Trophoblast cell (in vitro differentiated cells and primary cell): ENCODE measurements around the gene TRMT2A.

ENCODE experiments used
- DNase-seq, 2 donors: peaks; one replicate each; pipeline ENCODE4 v3.0.0-alpha.2; 2016
- H2AFZ ChIP-seq: 2 replicates; pipeline ENCODE4 v1.6.1; 2013; ENCODE audit warnings: low read length, moderate library complexity, mild to moderate bottlenecking; ENCODE audit not compliant: insufficient read depth, poor library complexity
- H2AK5ac ChIP-seq: 2 replicates; pipeline ENCODE4 v1.6.1; 2013; ENCODE audit warnings: mild to moderate bottlenecking, low read length
- H2BK120ac ChIP-seq: 2 replicates; pipeline ENCODE4 v1.6.1; 2013; ENCODE audit warnings: low read length, mild to moderate bottlenecking, moderate library complexity; ENCODE audit not compliant: insufficient read depth, poor library complexity
- H2BK12ac ChIP-seq: 2 replicates; pipeline ENCODE4 v1.6.1; 2013; ENCODE audit warnings: mild to moderate bottlenecking, low read length, moderate library complexity
- H2BK5ac ChIP-seq: 2 replicates; pipeline ENCODE4 v1.6.1; 2013; ENCODE audit warnings: low read length, low read depth, moderate library complexity, mild to moderate bottlenecking; ENCODE audit not compliant: poor library complexity
- H3K14ac ChIP-seq: 2 replicates; pipeline ENCODE4 v1.6.1; 2013; ENCODE audit warnings: mild to moderate bottlenecking, low read length
- H3K18ac ChIP-seq: 2 replicates; pipeline ENCODE4 v1.6.1; 2013; ENCODE audit warnings: mild to moderate bottlenecking, low read length
- H3K23ac ChIP-seq: 2 replicates; pipeline ENCODE4 v1.6.1; 2013; ENCODE audit warnings: low read length
- H3K27ac ChIP-seq: 2 replicates; pipeline ENCODE4 v1.5.1; 2013; ENCODE audit warnings: low read depth, mild to moderate bottlenecking, inconsistent platforms, low read length, moderate library complexity
- H3K27me3 ChIP-seq: 2 replicates; pipeline ENCODE4 v1.6.1; 2013; ENCODE audit warnings: inconsistent platforms, mild to moderate bottlenecking, low read length, moderate library complexity; ENCODE audit not compliant: insufficient read depth
- H3K36me3 ChIP-seq, 2 experiments: 1 replicate in 1 of 2; 2 replicates in 1 of 2; pipeline ENCODE4 v1.6.1; 2013; ENCODE audit warnings: low read length in 2 of 2, mild to moderate bottlenecking in 2 of 2, moderate library complexity in 1 of 2; ENCODE audit not compliant: insufficient read depth in 2 of 2, control insufficient read depth in 1 of 2
- H3K4ac ChIP-seq: 2 replicates; pipeline ENCODE4 v1.6.1; 2013; ENCODE audit warnings: low read depth, mild to moderate bottlenecking, low read length, moderate library complexity
- H3K4me1 ChIP-seq, 2 experiments: 1 replicate in 1 of 2; 2 replicates in 1 of 2; pipeline ENCODE4 v1.6.1; 2013; ENCODE audit warnings: low read length in 2 of 2, mild to moderate bottlenecking in 2 of 2, moderate library complexity in 1 of 2; ENCODE audit not compliant: insufficient read depth in 2 of 2, control insufficient read depth in 1 of 2
- H3K4me2 ChIP-seq: 2 replicates; pipeline ENCODE4 v1.6.1; 2013; ENCODE audit warnings: inconsistent platforms, mild to moderate bottlenecking, low read length, moderate library complexity
- H3K4me3 ChIP-seq: 2 replicates; pipeline ENCODE4 v1.5.1; 2013; ENCODE audit warnings: mild to moderate bottlenecking, low read depth, low read length, inconsistent platforms
- H3K79me1 ChIP-seq: one replicate; pipeline ENCODE4 v1.6.1; 2013; ENCODE audit warnings: low read length
- H3K79me2 ChIP-seq: 2 replicates; pipeline ENCODE4 v1.6.1; 2013; ENCODE audit warnings: low read length, mild to moderate bottlenecking; ENCODE audit not compliant: control insufficient read depth, insufficient read depth, poor library complexity
- H3K9ac ChIP-seq: 2 replicates; pipeline ENCODE4 v1.6.1; 2013; ENCODE audit warnings: mild to moderate bottlenecking, low read length
- H3K9me3 ChIP-seq: 2 replicates; pipeline ENCODE4 v1.6.1; 2013; ENCODE audit warnings: low read depth, mild to moderate bottlenecking, control low read depth, inconsistent platforms, low read length; ENCODE audit not compliant: insufficient read depth
- H4K12ac ChIP-seq: 2 replicates; pipeline ENCODE4 v1.6.1; 2013; ENCODE audit warnings: low read depth, mild to moderate bottlenecking, low read length, moderate library complexity
- H4K8ac ChIP-seq: 2 replicates; pipeline ENCODE4 v1.6.1; 2013; ENCODE audit warnings: low read depth, mild to moderate bottlenecking, low read length, moderate library complexity
- H4K91ac ChIP-seq: one replicate; pipeline ENCODE4 v1.6.1; 2013; ENCODE audit warnings: low read depth, mild to moderate bottlenecking, low read length, moderate library complexity
- WGBS: extraction: QIAGEN DNeasy Blood & Tissue Kit; methylation state at CpG from one replicate; pipeline ENCODE4 v1.1.7; 2013; ENCODE audit warnings: missing lambda C conversion rate; ENCODE audit not compliant: insufficient read length, insufficient coverage; ENCODE audit errors: extremely low coverage; 5-methylcytosine and 5-hydroxymethylcytosine counted together

Gene TRMT2A

DNA sequence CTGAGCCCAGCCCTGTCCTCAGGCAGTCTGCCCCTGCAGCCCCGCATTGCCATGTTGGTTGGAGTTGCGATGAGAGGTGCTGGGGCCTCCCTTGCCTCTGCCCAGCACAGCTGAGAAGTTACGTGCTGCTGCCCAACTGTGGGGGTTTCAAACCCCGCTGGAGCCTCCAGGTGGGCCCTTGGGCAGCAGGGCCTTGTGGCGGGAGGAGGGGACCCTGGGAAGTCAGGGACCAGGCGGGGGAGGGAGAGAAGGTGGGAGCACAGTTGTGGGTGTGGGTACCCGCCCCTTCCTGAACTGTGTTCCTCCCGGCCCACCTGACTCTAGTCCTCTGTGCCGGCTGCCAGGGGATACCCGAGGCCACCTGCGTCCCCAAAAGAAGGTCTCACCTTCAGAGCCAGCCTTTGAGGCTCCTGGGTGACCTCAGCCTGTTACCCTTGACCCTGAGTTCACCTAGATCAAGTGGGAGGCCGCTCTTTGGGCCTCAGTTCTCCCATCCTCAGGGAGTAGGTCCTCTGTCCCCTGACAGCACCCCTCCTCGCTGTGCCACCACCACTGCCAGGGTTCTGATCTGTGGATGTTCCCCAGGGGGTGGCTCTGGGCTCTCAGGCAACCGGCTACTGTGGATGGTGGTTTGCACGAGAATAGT is 41.5 kb upstream of the TRMT2A start:
- Histone ChIP-seq H3K9me3 (peaks cover 2% of the 10 kb centered on the region), H3K4me2 (no peak overlapping the region), H4K12ac (no peak overlapping the region), H3K14ac (no peak overlapping the region), H3K79me2 (no peaks in the 10 kb centered on the region), H2BK120ac (no peak overlapping the region), H4K91ac (no peak overlapping the region), H3K18ac (no peak overlapping the region), H3K23ac (no peak overlapping the region), H2AFZ (no peak overlapping the region), H2BK5ac (no peak overlapping the region), H3K4me1 (no peaks in the 10 kb centered on the region), H2BK12ac (no peak overlapping the region), H4K8ac (no peak overlapping the region), H3K36me3 (no peaks in the 10 kb centered on the region), H3K27me3 (no peaks in the 10 kb centered on the region), H3K9ac (no peak overlapping the region), H2AK5ac (no peak overlapping the region), H3K27ac (no peak overlapping the region), H3K4ac (no peak overlapping the region), H3K4me3 (no peak overlapping the region), H3K79me1 (no peaks in the 10 kb centered on the region)
- no CpG with 5 or more reads among the region's 15 CpGs for WGBS
- DNase-seq: no peak

DNA sequence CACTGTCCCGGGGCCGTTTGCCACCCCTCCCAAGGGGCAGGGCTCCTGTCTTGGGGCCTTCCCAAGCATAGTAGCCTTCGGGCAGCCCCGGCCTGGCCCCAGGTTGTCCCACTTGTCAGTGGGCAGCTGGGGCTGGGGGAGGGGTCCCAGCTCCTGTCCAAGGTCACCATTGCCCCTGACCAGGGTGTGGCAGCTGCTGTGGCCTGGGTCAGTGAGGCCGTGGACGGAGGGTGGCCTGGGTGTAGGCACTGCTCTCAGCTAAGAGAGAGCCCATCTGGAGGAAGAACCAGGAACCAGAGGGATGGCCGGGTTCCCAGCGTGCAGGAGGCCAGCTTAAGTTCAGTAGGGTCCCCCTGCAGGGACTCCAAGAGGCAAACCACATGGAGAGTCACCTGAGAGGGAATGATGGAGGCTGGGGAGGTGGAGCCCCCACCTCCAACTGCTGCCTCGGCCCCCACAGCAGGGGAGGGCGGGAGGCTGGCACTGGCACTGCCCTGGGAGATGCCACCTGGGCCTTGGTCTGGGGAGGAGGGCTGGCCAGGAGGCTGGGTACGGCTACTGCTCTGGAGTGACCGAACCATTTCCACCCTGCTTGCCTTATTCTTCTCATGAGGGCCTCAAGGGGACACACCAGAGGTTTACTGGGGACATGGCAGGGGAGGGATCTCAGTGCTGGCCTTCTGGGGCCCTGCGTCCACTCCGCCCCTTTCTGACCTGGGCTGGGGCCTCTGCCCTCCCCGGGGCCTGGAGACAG is 40.6 kb upstream of the TRMT2A start:
- Histone ChIP-seq H4K8ac (no peak overlapping the region), H3K4ac (no peak overlapping the region), H4K91ac (no peak overlapping the region), H3K27me3 (no peaks in the 10 kb centered on the region), H3K36me3 (no peaks in the 10 kb centered on the region), H2BK5ac (no peak overlapping the region), H3K4me2 (no peak overlapping the region), H2AK5ac (no peak overlapping the region), H3K4me3 (no peak overlapping the region), H2BK120ac (no peak overlapping the region), H3K9ac (no peak overlapping the region), H4K12ac (no peak overlapping the region), H3K23ac (no peak overlapping the region), H2BK12ac (no peak overlapping the region), H3K79me1 (no peaks in the 10 kb centered on the region), H3K79me2 (no peaks in the 10 kb centered on the region), H3K14ac (no peak overlapping the region), H3K27ac (no peak overlapping the region), H3K9me3 (peaks cover 2% of the 10 kb centered on the region), H2AFZ (no peak overlapping the region), H3K4me1 (no peaks in the 10 kb centered on the region), H3K18ac (no peak overlapping the region)
- DNase-seq: no peak
- WGBS: no CpG with 5 or more reads among the region's 15 CpGs

DNA sequence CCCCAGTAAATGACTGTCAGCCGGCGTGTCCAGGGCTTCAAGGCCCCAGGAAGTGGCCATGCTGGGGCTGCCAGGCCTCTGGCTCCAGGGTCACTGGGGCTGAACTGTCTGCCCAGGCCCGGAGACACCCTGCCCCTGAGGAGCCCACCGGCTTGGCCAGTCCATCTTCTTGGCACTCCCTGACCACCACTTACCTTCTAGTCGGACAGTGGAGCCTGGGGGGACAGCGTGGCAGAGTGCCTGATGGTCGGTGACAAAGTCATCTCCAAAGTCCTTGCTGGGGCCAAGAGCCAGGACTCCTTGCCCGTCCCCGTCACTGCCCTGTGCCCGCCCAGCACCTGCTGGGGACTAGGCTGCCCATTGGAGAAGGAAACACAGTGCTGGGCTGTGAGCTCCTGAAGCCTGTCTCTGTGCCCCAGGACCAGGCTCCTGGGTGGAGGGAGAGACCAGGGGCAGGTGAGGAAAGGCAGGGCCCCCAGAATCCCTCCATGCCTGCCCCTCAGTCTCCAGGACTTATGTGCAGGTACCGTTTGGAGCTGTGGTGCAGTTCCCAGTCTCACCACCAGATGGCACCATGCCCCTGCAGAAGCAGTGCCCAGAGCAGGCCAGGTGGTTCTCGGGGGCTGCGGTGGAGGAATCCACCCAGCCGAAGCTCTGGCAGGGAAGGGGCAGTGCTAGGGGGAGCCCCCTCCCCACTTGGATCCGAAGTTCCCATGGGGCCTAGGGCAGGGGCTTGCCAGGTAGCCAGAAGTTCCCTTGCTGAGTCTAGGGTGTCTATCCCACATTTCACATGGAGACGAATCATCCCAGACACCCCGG is 39.8 kb upstream of the TRMT2A start:
- Histone ChIP-seq H2BK12ac (no peak overlapping the region), H2AK5ac (no peak overlapping the region)

DNA sequence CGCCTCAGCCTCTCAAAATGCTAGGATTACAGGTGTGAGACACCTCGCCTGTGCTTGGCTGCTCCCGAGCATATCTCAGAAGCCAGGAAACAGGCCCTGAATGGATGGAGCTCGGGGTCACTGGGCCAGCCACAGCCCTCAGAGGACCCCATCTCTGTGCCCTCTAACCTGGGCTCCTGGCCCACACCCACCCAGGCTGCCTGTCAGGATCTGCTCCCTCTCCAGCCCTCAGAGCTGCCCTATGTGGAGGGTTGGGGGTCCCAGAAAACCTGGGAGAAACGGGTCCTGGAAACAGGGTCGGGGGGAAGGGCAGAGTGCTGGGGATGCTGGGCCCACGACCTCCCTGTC is 39.0 kb upstream of the TRMT2A start:
- Histone ChIP-seq H4K8ac (no peak overlapping the region), H3K4me1 (no peaks in the 10 kb centered on the region), H3K4ac (no peak overlapping the region), H4K12ac (no peak overlapping the region), H2BK120ac (no peak overlapping the region), H3K79me1 (no peaks in the 10 kb centered on the region), H3K9ac (no peak overlapping the region), H3K27me3 (no peaks in the 10 kb centered on the region), H4K91ac (no peak overlapping the region), H3K79me2 (no peaks in the 10 kb centered on the region), H3K4me2 (no peak overlapping the region), H3K27ac (no peak overlapping the region), H3K14ac (no peak overlapping the region), H2AK5ac (no peak overlapping the region), H2BK12ac (no peak overlapping the region), H3K4me3 (no peak overlapping the region), H3K36me3 (no peaks in the 10 kb centered on the region), H2BK5ac (no peak overlapping the region), H3K9me3 (no peaks in the 10 kb centered on the region), H3K23ac (no peak overlapping the region), H2AFZ (no peak overlapping the region), H3K18ac (no peak overlapping the region)
- no peak for DNase-seq
- WGBS: no CpG with 5 or more reads among the region's 7 CpGs

More for the DNA sequence above, 39.8 kb upstream of the TRMT2A start:
- no peak overlapping the region for H3K4me3 ChIP-seq
- H2AFZ ChIP-seq: no peak overlapping the region
- no peak overlapping the region for H3K14ac ChIP-seq
- no peaks in the 10 kb centered on the region for H3K27me3 ChIP-seq
- no peaks in the 10 kb centered on the region for H3K79me1 ChIP-seq
- no peaks in the 10 kb centered on the region for H3K9me3 ChIP-seq
- DNase-seq: peak; percentile 54 to 83
- WGBS: no CpG with 5 or more reads among the region's 17 CpGs
- H3K4me2 ChIP-seq: no peak overlapping the region
- H3K79me2 ChIP-seq: no peaks in the 10 kb centered on the region
- no peak overlapping the region for H3K27ac ChIP-seq
- H3K9ac ChIP-seq: no peak overlapping the region
- no peak overlapping the region for H2BK120ac ChIP-seq
- no peak overlapping the region for H4K12ac ChIP-seq
- H3K23ac ChIP-seq: no peak overlapping the region
- no peaks in the 10 kb centered on the region for H3K36me3 ChIP-seq
- H2BK5ac ChIP-seq: no peak overlapping the region
- H4K91ac ChIP-seq: no peak overlapping the region
- H3K18ac ChIP-seq: no peak overlapping the region
- H4K8ac ChIP-seq: no peak overlapping the region
- no peaks in the 10 kb centered on the region for H3K4me1 ChIP-seq
- no peak overlapping the region for H3K4ac ChIP-seq
